Lower lobe of right lung (tissue), 2 donors: ENCODE results near the gene LTA. TPM values are rescaled to one million over a fixed set of nuclear protein-coding genes. Genes with fewer than 3 reads are reported as not detected.

Experiments
- ATAC-seq, 2 donors: fragments of 200-7000 bp; cut with Tn5 transposase; one replicate each; pipeline ENCODE4 v1.9.1; 2020 to 2022; ENCODE audit warnings: mild to moderate bottlenecking in 2 of 2, moderate library complexity in 2 of 2
- DNase-seq: peaks from one replicate; pipeline ENCODE4 v3.0.0-alpha.2; 2020
- H3K27ac ChIP-seq: fragments of 200-600 bp; one replicate; pipeline ENCODE4 v1.8.0; 2022
- H3K27me3 ChIP-seq: fragments of 200-600 bp; one replicate; pipeline ENCODE4 v1.8.0; 2022; ENCODE audit warnings: low read depth
- H3K36me3 ChIP-seq: fragments of 200-600 bp; one replicate; pipeline ENCODE4 v1.8.0; 2022; ENCODE audit warnings: mild to moderate bottlenecking
- H3K4me1 ChIP-seq: fragments of 200-600 bp; one replicate; pipeline ENCODE4 v1.8.0; 2022
- H3K4me3 ChIP-seq: fragments of 200-600 bp; one replicate; pipeline ENCODE4 v1.8.0; 2022; ENCODE audit warnings: mild to moderate bottlenecking
- H3K9me3 ChIP-seq: fragments of 200-600 bp; one replicate; pipeline ENCODE4 v1.8.0; 2022
- intact Hi-C: fragments of 100-400 bp; cut with DNase I; formaldehyde crosslinking; loops from one replicate; pipeline ENCODE4 v1.11.0; 2022
- total RNA-seq: library from RNA; stranded (reverse); fragmentation: NEBNext Ultra II Directional; extraction: Animal tissue kit (Norgen Biotek cat#: 25700); gene quantifications from one replicate; pipeline ENCODE4 v1.2.1, GENCODE V29; 2021
- TF ChIP-seq, protein P1 (sequence below): fragments of 200-600 bp; IDR thresholded peaks from one replicate; pipeline ENCODE4 v1.8.0; 2022; ENCODE audit warnings: antibody characterized with exemption, mild to moderate bottlenecking
- donor health status: DM: no; HTN: yes; CAD: no; lungs with severe emphysema.

Gene LTA
- total RNA-seq, 1 donor from 2014 or later: not detected

DNA sequence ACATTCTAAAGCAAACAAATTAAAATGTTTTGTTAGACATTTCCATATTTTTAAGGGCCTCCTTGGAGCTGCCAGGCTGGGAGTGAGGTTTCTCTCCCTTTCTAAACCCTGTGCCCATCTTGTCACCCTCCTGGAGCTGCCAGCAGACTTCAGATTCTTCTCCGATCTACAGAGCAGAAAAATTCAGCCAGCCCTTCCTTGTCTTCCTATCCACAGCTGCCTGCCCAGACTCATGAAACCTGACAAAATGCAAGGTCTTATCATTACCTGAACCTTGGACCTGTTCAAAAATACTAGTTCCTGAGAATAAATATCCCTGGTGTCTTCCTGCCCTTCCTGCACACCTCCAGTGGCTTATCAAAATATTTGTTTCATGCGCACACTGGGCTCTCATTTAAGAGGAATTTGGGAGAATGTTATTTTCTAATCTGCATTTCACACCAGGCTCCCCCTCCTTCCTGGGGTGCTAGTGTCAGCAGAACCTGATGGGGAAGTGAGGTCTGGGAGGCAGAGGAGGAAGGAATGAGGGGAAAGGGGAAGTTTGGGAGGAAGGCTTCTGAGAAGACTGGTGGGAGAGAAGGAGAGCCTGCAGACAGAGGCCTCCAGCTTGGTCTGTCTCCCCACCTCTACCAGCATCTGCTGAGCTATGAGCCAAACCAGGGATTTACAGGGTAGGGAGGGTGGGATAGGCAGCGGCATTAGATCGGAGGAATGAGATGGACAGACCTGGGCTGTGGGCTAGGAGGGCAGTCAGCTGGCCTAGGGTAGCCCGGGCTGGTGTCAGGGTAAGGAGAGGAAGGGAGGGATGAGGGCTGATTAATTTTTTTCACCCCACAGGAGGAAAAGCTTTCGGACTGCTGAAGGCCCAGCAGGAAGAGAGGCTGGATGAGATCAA is 42.8 kb downstream of the LTA start, which contains the start of gene AIF1:
Gene AIF1, plus strand, starts transcription at position 551 of the 895 bp plus-strand sequence. Its CDS starts 96 bp downstream, at position 647.
- peak; percentile 20 to 40 for ATAC-seq
- peak within 1 kb of the TSS; percentile 42 for H3K4me3 ChIP-seq

DNA sequence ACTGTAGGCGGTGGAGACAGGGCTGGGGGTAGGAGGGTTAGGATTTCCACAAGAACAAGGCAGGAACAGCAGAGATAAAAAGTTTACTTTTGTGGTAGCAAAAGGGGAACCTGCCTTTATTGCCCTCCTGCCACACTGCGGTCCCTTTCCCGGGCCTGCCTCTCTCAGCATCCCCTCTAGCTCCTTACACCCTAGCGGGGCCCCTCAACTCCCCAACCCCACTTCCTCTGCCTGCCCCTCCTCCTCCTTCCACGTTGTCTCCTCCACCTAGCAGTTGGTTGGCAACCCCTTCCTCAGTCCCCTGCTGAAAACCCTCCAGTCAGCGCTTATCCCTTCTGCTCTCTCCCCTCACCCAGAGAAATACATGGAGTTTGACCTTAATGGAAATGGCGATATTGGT is 43.7 kb downstream of the LTA start:
- intact Hi-C loops: no loop called here
- TF ChIP-seq, protein P1, sequence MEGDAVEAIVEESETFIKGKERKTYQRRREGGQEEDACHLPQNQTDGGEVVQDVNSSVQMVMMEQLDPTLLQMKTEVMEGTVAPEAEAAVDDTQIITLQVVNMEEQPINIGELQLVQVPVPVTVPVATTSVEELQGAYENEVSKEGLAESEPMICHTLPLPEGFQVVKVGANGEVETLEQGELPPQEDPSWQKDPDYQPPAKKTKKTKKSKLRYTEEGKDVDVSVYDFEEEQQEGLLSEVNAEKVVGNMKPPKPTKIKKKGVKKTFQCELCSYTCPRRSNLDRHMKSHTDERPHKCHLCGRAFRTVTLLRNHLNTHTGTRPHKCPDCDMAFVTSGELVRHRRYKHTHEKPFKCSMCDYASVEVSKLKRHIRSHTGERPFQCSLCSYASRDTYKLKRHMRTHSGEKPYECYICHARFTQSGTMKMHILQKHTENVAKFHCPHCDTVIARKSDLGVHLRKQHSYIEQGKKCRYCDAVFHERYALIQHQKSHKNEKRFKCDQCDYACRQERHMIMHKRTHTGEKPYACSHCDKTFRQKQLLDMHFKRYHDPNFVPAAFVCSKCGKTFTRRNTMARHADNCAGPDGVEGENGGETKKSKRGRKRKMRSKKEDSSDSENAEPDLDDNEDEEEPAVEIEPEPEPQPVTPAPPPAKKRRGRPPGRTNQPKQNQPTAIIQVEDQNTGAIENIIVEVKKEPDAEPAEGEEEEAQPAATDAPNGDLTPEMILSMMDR: no peak
- H3K4me3 ChIP-seq: peak overlapping the region; percentile 42
- no peaks in the 10 kb centered on the region for H3K9me3 ChIP-seq
- no peak for DNase-seq
- peaks cover 11% of the 10 kb centered on the region for H3K4me1 ChIP-seq
- no peaks in the 10 kb centered on the region for H3K36me3 ChIP-seq
- no peak for ATAC-seq
- H3K27ac ChIP-seq: peak overlapping the region; percentile 56
- no peaks in the 10 kb centered on the region for H3K27me3 ChIP-seq

More for the DNA sequence above, 42.8 kb downstream of the LTA start, which contains the start of gene AIF1:
- no peaks in the 10 kb centered on the region for H3K9me3 ChIP-seq
- intact Hi-C loops: no loop called here
- peaks cover 11% of the 10 kb centered on the region for H3K4me1 ChIP-seq
- H3K27me3 ChIP-seq: no peaks in the 10 kb centered on the region
- peak within 1 kb of the TSS; percentile 56 for H3K27ac ChIP-seq
- no peak for DNase-seq
- TF ChIP-seq, protein P1: no peak
- no peaks in the 10 kb centered on the region for H3K36me3 ChIP-seq

DNA sequence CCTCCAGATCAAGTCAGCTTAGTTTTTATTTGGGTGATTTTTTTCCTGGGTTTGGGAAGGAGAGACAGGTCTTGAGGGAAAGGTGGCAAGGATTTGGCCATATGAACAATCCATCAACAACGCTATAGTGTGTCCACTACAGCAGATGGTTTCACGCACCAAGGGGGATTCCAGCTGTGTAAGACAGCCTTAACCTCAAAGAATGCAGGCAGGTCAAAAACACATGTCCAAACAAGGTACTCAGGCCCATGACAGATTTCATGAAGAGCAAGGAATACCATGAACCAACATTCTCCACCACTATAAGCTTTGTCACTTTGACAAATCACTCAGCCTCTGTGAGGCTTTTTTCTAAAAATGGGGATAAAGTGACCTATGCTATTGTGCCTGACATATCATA is 44.9 kb downstream of the LTA start:
- no peak overlapping the region for H3K4me3 ChIP-seq
- TF ChIP-seq, protein P1: no peak
- no peak for ATAC-seq
- H3K27ac ChIP-seq: no peak overlapping the region
- no peaks in the 10 kb centered on the region for H3K9me3 ChIP-seq
- H3K36me3 ChIP-seq: no peaks in the 10 kb centered on the region
- peaks cover 18% of the 10 kb centered on the region for H3K4me1 ChIP-seq
- intact Hi-C loops: no loop called here
- H3K27me3 ChIP-seq: no peaks in the 10 kb centered on the region
- DNase-seq: no peak

DNA sequence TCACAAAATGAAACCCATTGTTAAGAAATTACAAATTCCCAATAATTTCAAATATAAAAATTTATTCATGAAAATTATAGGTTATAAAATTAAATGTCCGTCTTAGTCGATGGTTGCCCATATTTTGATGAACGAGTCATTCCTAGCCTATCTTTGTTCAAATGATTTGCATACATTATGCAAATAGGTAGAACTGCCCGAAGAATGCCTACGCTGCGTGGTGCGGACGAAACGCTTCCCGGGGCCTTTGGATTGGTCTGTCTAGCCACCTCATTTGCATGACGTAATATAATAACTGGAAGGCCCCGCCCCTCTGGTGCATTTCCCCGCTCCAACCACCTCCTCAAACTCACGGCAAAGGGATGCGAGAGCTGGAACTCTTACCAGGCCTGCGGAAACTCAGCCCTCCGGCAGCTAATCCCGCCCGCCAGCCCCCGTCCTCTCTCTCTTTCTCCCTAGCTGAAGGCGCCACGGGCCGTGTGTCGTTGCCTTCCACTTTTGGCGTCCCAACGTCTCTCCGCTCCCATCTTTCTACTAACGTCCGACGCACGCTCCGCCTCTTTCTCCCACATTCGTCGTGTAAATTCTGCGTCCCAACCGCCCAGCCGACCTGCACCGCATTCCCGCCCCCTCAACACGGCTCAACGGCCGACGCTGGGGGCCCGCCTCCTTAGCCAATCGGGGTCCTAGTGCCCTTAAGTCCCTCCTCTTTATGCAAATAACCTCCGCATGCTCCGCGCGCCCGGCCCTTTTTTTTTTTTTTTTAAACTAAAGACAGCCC is 47.9 kb downstream of the LTA start:
- DNase-seq (peak; percentile 99), ATAC-seq (peak; percentile 96)
- no peaks in the 10 kb centered on the region for H3K9me3 ChIP-seq
- no peaks in the 10 kb centered on the region for H3K27me3 ChIP-seq
- H3K36me3 ChIP-seq: peaks cover 28% of the 10 kb centered on the region
- TF ChIP-seq, protein P1: no peak
- peak overlapping the region; percentile 97 for H3K27ac ChIP-seq
- H3K4me1 ChIP-seq: peaks cover 22% of the 10 kb centered on the region
- intact Hi-C loops: no loop called here
- peak overlapping the region; percentile 80 for H3K4me3 ChIP-seq

DNA sequence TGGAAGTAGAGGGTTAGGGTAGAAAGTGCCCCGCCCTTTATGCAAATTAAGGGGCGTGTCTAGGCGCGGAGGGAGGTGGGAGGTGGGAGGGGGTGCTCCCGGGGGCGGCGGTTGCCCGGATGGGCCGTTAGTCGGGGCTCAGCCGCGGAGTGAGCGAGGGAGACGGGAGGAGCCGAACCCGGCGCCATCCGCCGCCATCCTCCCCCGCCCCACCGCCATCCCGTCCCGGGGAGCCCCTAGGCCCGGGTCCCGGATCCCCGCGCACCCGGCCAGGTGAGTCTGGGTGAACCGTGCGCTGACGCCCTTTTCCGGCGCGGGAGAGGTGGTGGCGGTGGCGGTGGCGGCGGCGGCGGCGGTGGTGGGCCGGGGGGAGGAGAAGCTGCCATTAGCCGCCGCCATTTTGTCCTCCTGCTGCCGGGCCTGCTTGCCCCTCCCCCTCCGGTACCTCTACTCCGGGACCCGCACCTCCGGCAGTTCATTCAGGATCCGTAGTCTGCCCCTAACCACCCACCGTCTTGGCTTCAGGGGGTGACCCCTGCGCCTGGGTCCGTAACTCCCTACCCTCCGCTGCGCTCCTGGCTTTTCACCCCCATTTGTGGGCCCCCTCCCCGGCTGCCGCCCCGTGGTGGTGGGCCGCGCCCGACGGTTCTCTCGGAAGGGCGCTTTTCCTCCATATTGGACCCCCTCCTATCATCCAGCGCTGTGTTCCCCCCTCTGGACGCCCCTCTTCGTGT is 48.7 kb downstream of the LTA start, which contains the start of gene PRRC2A:
Gene PRRC2A, plus strand, starts transcription at position 130 of the 734 bp plus-strand sequence. CDS start 2,075 bp downstream, outside the sequence.
- H3K27ac ChIP-seq: peak within 1 kb of the TSS; percentile 97
- peak; percentile 68 to 95 for ATAC-seq
- H3K4me3 ChIP-seq: peak within 1 kb of the TSS; percentile 80
- H3K27me3 ChIP-seq: no peaks in the 10 kb centered on the region
- H3K36me3 ChIP-seq: peaks cover 35% of the 10 kb centered on the region
- no peaks in the 10 kb centered on the region for H3K9me3 ChIP-seq
- DNase-seq: no peak
- H3K4me1 ChIP-seq: peaks cover 22% of the 10 kb centered on the region
- intact Hi-C loops: no loop called here
- TF ChIP-seq, protein P1: no peak
